UCSD-AML1 (cell line): Measurements from ENCODE around the gene GRK7.
"Not testable (repeated sequence)": the region's sequence is repeated elsewhere in the genome, so short reads cannot be mapped to it uniquely, and the experiment has no call there.

Experiments used
- DNase-seq: peaks from one replicate; lab custom pipeline; 2025; ENCODE audit not compliant: unreplicated experiment; lab: John Stamatoyannopoulos, UW

GRK7 gene

GRCh38 chr3:141793476-141794260 is 30.5 kb downstream of the GRK7 start:
- no peak for DNase-seq

- DNase-seq = no peak
Measured at GRCh38 chr3:141795276-141795675, 32.1 kb downstream of the GRK7 start.

GRCh38 chr3:141795741-141796080 is 32.5 kb downstream of the GRK7 start:
- DNase-seq = no peak

GRCh38 chr3:141796081-141796888 is 33.1 kb downstream of the GRK7 start:
- peak; percentile 43 for DNase-seq

DNA sequence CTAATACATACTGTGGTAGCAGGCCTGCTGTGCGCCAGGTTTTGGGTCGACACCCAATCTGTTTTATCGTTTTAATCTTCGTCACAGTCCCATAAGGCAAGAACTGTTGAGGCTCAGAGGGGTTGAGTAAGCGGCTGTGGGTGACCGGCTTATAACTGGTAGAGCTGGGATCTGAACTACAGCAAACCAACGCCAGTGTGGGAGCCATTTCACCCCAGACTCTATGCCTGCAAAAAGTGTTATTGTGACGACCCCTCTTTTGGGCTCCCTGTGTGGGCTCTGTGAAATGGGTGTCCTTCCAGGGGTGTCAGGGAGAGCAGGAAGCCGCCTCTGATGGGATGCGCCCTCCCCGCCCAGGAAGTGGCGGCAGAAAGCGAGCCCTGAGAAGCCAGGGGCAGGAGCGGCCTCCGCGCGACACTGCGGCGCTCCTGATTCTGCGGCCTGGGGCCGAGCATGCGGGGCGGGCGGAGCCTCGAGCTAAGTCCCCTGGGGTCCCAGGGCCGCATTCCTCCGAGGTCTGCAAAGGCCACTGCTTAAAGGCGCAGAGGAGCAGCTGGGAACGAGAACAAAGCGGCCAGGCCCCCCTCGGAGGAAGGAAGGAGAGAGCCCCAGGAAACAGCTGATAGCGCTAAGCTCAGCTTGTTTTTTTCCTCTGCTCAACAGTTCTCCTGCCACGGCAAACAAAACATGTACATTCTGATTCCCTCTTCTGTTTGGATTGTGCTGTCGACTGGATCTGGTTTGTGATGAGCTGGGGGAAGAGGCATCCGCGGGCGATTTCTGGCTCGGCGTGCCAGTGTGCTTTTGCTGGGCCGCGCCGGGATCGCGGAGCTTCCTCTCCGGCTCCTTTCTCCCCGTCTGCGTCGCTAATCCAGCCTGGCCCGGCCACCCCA is 33.9 kb downstream of the GRK7 start:
- DNase-seq = peak; percentile 65

DNA sequence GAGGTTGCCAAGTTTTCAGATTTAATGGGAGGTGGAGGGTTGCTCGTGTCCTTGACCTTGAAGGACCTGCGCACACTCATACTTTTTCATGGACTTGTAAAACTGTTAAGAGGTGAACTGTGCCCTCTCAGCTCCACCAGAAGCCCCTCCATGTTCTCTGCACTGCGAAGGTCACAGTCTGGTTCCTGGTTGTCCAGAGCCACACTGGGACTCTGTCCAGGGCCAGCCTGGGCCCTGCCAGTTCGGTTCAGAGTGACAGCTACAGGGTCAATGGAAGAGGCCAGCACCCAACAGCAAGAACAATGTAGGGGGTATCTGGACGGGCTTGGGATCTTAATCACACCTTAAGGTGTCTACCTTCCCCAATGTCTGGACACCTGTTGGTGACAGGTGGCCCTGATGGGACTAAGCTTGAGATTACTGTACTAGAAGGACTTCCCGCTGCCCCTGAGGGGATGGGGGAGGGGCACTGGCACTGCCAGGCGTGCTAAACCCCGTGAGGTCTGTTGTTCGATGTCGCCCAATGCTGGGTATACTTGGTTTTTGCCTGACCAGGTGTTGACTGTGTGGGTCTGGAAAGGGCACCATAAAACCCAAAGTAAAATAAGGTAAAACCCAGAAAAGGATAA is 34.7 kb downstream of the GRK7 start:
- no peak for DNase-seq

DNA sequence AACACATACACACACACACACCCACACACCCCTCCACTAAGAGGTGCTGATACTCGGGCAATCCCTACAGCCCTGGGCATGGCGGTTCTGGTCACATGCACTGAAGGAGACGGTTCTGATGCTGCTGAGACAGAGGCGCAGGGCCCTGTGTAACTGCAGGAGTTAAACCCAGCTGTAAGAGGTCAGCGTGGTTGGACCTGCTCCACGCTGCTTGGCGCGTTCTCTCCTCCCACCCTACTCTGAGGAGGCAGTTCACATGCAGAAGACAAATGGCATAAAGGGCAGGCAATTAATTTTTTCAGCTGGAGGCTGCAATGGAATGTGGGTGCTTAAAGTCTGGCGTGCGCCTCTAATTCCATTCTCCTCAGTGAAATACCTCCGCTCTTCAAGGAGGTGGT is 35.2 kb downstream of the GRK7 start:
- DNase-seq = no peak

DNA sequence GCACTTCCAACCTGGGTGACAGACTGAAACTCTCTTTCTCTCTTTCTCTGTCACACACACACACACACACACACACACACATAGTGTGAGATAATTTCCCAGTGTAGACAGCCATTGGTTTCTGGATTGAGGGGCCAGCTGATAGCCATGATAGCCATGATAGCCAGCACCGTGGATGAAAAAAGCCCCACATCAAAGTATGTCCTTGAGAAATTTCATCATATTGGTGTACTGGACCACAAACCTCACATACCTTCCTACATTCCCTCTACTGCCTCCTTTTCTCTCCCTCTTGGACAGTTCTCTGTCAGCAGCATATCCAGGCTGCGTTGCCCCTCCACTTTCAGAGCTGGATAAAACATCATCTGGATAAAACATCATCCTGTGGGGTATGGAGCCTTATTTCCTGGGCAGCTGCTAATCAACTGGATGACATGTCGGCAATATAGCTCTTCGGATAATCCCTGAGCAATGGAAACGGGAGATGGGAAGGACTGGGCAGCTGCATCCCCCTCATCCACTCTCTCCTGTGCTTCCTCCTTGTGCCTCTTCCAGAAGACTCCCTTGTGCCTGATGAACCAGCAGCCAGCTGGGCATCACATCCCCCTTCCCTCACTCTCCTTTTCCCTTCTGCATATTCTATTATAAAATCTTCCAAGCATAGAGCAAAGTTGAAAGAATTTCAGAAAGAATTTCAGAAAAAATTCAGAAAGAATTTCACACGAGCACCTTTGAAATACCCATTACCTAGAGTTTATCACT is 39.3 kb downstream of the GRK7 start:
- DNase-seq = no peak

DNA sequence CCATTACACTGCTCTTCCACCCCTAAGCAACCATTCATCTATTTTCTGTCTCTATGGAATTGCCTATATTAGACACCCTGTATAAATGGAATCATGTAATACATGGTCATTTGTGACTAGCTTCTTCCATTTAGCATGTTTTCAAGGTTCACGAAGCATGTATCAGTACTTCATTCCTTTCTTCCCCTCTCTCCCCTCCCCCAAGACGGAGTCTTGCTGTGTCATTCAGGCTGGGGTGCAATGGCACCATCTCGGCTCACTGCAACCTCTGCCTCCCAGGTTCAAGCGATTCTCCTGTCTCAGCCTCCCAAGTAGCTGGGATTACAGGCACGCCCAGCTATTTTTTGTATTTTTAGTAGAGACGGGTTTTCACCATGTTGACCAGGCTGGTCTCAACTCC is 40.3 kb downstream of the GRK7 start:
- DNase-seq = not testable (repeated sequence)

GRCh38 chr3:141804447-141804777 is 41.2 kb downstream of the GRK7 start:
- no peak for DNase-seq

GRCh38 chr3:141804778-141805639 is 41.8 kb downstream of the GRK7 start:
- DNase-seq = no peak

DNA sequence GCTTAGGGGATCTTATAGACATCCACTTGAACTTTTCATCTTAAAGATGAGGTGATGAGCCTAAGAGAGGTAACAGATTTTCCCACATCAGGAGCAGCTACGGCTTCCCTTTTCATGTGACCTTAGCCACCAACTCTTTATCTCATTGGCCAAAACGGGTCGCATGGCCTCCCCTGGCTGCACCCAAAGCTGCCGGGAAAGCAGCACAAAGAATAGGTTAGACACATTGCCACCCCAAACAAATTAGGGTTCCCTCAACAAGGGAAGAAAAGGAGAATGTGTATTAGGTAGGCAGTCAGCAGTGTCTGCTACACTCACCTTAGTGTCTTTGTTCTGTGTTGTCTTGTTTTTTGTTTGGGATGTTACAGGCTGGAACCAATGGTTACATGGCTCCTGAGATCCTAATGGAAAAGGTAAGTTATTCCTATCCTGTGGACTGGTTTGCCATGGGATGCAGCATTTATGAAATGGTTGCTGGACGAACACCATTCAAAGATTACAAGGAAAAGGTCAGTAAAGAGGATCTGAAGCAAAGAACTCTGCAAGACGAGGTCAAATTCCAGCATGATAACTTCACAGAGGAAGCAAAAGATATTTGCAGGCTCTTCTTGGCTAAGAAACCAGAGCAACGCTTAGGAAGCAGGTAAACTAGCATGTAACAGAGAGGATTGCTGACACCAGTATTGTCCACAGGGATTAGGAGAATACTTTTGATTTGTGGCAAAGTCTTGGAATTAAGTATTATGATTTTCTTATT is 44.2 kb downstream of the GRK7 start:
- DNase-seq = no peak

GRCh38 chr3:141808586-141808985 is 45.4 kb downstream of the GRK7 start:
- DNase-seq = no peak

- DNase-seq = no peak
Measured at GRCh38 chr3:141810161-141810560, 47.0 kb downstream of the GRK7 start.

DNA sequence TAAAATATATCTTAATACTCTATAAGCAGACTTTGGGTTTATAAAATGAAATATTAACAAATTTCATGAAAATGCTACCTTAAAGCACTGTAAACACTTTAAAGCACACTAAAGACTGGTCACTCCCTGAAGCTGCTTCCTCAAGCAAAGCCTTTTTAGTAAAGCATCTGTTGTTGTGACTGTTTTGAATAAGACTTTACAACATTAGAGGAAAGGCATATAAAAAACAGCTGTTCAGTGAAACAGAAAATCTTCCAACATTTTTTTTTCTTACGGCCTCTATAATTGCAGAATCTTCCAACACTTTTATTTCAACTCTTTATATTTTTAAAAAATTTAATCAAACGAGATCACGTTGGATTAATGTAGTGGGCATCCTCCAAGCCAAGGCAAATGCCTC is 48.1 kb downstream of the GRK7 start:
- no peak for DNase-seq

DNA sequence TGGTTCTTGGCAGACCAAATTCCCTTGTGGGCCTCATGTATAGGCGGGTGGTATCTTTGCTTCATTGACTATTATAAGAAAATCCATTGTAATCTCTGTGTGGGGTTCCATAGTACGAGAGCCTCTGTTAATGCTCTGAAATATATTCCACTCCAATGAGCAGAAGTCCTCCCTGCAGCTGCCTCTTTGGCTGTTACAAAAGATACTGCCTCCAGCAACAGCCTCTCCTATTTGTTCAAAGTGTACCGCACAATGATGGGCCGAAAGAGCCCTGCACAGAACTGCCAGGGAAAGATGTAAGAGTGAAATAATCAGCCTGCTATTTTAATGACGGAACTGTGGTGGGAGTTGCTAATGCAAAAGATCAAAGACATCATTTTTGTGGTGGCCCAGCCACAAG is 48.9 kb downstream of the GRK7 start:
- no peak for DNase-seq

DNA sequence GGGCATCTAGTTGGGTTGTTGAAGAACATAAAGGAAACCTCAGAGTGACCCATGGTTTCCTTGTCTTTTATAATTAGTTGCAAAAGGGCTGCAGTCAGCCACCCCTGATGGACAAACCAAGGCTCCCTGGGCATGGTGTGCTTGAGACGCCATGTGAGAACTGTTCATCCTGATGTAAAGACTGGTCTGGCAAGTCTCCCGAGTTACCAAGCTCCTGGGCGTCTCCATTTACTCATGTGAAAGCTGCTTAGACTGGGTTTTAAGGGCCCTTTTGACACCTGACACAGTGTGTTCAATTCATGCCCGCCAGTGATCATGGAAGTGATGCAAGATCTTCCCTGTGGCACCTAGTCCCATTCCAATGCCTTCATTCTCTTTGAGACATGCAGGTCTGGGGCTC is 49.4 kb downstream of the GRK7 start:
- DNase-seq = no peak
